Nephron progenitor cell (in vitro differentiated cells): ENCODE measurements around the gene FEM1B.

Experiments used
- DNase-seq: peaks from one replicate; pipeline ENCODE4 v3.0.0; 2021
- H3K27ac Mint-ChIP-seq: 2 replicates; pipeline ENCODE4 v1.8.0; 2021; ENCODE audit warnings: mild to moderate bottlenecking, moderate library complexity, mixed read lengths
- H3K27me3 Mint-ChIP-seq: 2 replicates; pipeline ENCODE4 v1.8.0; 2021; ENCODE audit warnings: mild to moderate bottlenecking, low read depth, mixed read lengths; ENCODE audit not compliant: poor library complexity
- H3K36me3 Mint-ChIP-seq: 2 replicates; pipeline ENCODE4 v1.8.0; 2021; ENCODE audit warnings: low read depth, mixed read lengths
- H3K4me1 Mint-ChIP-seq: 2 replicates; pipeline ENCODE4 v1.8.0; 2021; ENCODE audit warnings: mixed read lengths
- H3K4me3 Mint-ChIP-seq: 2 replicates; pipeline ENCODE4 v1.8.0; 2021; ENCODE audit warnings: mild to moderate bottlenecking, moderate library complexity, mixed read lengths
- H3K9me3 Mint-ChIP-seq: 2 replicates; pipeline ENCODE4 v1.8.0; 2021; ENCODE audit warnings: mild to moderate bottlenecking, moderate library complexity, mixed read lengths
- CTCF ChIP-seq: fragments of 200-600 bp; sonication (generic); IDR thresholded peaks from 2 replicates; pipeline ENCODE4 v1.5.0; 2021; ENCODE audit warnings: antibody characterized with exemption

FEM1B gene

GRCh38 chr15:68239025-68239424 is 38.5 kb upstream of the FEM1B start:
- Mint-ChIP-seq H3K27me3 (peaks cover 11% of the 10 kb centered on the region), H3K27ac (no peak overlapping the region), H3K4me1 (peaks cover 8% of the 10 kb centered on the region), H3K9me3 (peaks cover 40% of the 10 kb centered on the region), H3K4me3 (no peak overlapping the region), H3K36me3 (peaks cover 20% of the 10 kb centered on the region)
- no peak for TF ChIP-seq CTCF
- DNase-seq, result no peak

GRCh38 chr15:68241088-68241935 is 36.2 kb upstream of the FEM1B start:
- H3K36me3 Mint-ChIP-seq, result peaks cover 31% of the 10 kb centered on the region
- peaks cover 58% of the 10 kb centered on the region for H3K9me3 Mint-ChIP-seq
- no peak for TF ChIP-seq CTCF
- no peak for DNase-seq
- H3K27ac Mint-ChIP-seq, result no peak overlapping the region
- H3K4me3 Mint-ChIP-seq, result no peak overlapping the region
- H3K4me1 Mint-ChIP-seq, result no peaks in the 10 kb centered on the region
- peaks cover 11% of the 10 kb centered on the region for H3K27me3 Mint-ChIP-seq

- no peaks in the 10 kb centered on the region for H3K4me1 Mint-ChIP-seq
- no peak overlapping the region for H3K27ac Mint-ChIP-seq
- H3K36me3 Mint-ChIP-seq, result peaks cover 33% of the 10 kb centered on the region
- no peak for DNase-seq
- no peak for TF ChIP-seq CTCF
- H3K9me3 Mint-ChIP-seq, result peaks cover 67% of the 10 kb centered on the region
- H3K4me3 Mint-ChIP-seq, result no peak overlapping the region
- H3K27me3 Mint-ChIP-seq, result peaks cover 4% of the 10 kb centered on the region
Measured at GRCh38 chr15:68244235-68244634, 33.3 kb upstream of the FEM1B start.

- Mint-ChIP-seq H3K4me3 (no peak overlapping the region), H3K9me3 (peaks cover 43% of the 10 kb centered on the region), H3K36me3 (peaks cover 16% of the 10 kb centered on the region), H3K27ac (no peak overlapping the region), H3K4me1 (no peaks in the 10 kb centered on the region), H3K27me3 (no peaks in the 10 kb centered on the region)
- TF ChIP-seq CTCF, result no peak
- no peak for DNase-seq
Measured at GRCh38 chr15:68249058-68249713, 28.4 kb upstream of the FEM1B start.

- H3K4me3 Mint-ChIP-seq, result no peak overlapping the region
- no peaks in the 10 kb centered on the region for H3K4me1 Mint-ChIP-seq
- DNase-seq, result peak; percentile 30
- no peak overlapping the region for H3K27ac Mint-ChIP-seq
- peak; percentile 89 for TF ChIP-seq CTCF
- peaks cover 20% of the 10 kb centered on the region for H3K27me3 Mint-ChIP-seq
- peaks cover 14% of the 10 kb centered on the region for H3K9me3 Mint-ChIP-seq
- no peaks in the 10 kb centered on the region for H3K36me3 Mint-ChIP-seq
Measured at GRCh38 chr15:68252925-68253534, 24.5 kb upstream of the FEM1B start.
